ENCODE results near the gene OMP.

Gene OMP

GRCh38 chr11:77069969-77070582, 32.6 kb upstream of the OMP start:
- no peak for FAIRE-seq

GRCh38 chr11:77071077-77071476, 31.6 kb upstream of the OMP start:
- FAIRE-seq, result no peak

- FAIRE-seq, result no peak
These were observed 30.7 kb upstream of the OMP start for GRCh38 chr11:77071671-77072605.

GRCh38 chr11:77072851-77073327, 29.8 kb upstream of the OMP start:
- no peak for FAIRE-seq

- no peak for FAIRE-seq
These were observed 29.2 kb upstream of the OMP start for GRCh38 chr11:77073328-77074001.

GRCh38 chr11:77074205-77074604, 28.4 kb upstream of the OMP start:
- no peak for FAIRE-seq

- FAIRE-seq, result no peak
These were observed 27.9 kb upstream of the OMP start for GRCh38 chr11:77074626-77075221.

- FAIRE-seq, result no peak
These were observed 27.2 kb upstream of the OMP start for GRCh38 chr11:77075425-77075905.

GRCh38 chr11:77079666-77080065, 23.0 kb upstream of the OMP start:
- FAIRE-seq, result no peak

- FAIRE-seq, result no peak
These were observed 21.9 kb upstream of the OMP start for GRCh38 chr11:77080643-77081210.

GRCh38 chr11:77081381-77081851, 21.2 kb upstream of the OMP start:
- FAIRE-seq, result no peak

- FAIRE-seq, result no peak
These were observed 20.4 kb upstream of the OMP start for GRCh38 chr11:77081976-77082836.

GRCh38 chr11:77082838-77083565, 19.6 kb upstream of the OMP start:
- no peak for FAIRE-seq

GRCh38 chr11:77083566-77084245, 18.9 kb upstream of the OMP start:
- no peak for FAIRE-seq

- FAIRE-seq, result no peak
These were observed 18.0 kb upstream of the OMP start for GRCh38 chr11:77084581-77085191.

GRCh38 chr11:77085652-77086051, 17.0 kb upstream of the OMP start:
- no peak for FAIRE-seq

- FAIRE-seq, result no peak
These were observed 15.8 kb upstream of the OMP start for GRCh38 chr11:77086521-77087472.

- FAIRE-seq, result no peak
These were observed 14.9 kb upstream of the OMP start for GRCh38 chr11:77087723-77088225.
